HG03135 (cell line): ENCODE results near the gene PTK6.
A peak's percentile ranks its signal among the peaks of the same experiment; 100 is the strongest.

Experiments used
- ATAC-seq: cut with Tn5 transposase; IDR thresholded peaks from one replicate; pipeline ENCODE4 v1.9.1; 2021; ENCODE audit warnings: mild to moderate bottlenecking, moderate library complexity; ENCODE audit not compliant: unreplicated experiment

Gene PTK6

DNA sequence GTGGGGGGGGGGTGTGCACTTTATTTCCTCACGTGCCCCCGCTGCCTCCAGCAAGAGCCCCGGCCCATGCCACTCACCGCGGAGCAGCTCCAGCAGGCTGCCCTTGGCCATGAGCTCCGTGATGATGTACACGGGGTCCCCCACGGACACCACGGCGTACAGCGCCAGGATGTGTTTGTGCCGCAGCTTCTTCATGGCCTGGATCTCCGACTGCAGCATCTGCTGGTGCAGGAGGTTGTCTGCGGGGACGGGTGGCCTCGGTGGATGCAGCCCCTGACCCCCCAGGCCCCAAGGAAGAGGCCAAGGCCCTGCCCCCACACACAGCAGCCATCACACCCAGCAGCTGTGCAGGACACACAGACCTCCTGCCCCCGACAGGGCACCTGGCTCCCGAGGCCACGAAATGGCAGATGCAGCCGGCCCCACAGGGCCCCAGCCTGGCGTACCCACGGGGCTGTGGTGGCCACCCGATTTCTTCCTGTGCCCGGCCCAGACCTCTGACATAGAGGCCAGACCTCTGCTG is 4.7 kb downstream of the PTK6 start:
- no peak for ATAC-seq

- no peak for ATAC-seq
Observed at GRCh38 chr20:63531686-63532448, 5.3 kb downstream of the PTK6 start.

DNA sequence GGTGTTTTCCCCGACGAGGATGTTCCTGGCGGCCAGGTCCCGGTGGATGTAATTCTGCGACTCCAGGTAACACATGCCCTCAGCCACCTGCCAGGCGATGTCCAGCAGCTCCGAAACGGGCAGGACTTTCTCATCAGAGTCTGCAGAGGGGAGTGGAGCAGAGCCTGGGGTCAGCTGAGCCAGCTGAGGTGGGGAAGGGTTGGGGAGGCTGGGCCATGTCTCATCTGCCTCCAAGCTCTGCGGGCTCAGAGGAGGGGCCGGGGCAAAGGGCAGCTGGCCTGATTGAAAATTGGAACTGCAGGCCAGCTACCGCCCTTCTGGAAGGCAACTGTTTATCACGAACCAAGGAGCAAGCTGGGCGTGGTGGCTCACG is 6.4 kb downstream of the PTK6 start:
- no peak for ATAC-seq

DNA sequence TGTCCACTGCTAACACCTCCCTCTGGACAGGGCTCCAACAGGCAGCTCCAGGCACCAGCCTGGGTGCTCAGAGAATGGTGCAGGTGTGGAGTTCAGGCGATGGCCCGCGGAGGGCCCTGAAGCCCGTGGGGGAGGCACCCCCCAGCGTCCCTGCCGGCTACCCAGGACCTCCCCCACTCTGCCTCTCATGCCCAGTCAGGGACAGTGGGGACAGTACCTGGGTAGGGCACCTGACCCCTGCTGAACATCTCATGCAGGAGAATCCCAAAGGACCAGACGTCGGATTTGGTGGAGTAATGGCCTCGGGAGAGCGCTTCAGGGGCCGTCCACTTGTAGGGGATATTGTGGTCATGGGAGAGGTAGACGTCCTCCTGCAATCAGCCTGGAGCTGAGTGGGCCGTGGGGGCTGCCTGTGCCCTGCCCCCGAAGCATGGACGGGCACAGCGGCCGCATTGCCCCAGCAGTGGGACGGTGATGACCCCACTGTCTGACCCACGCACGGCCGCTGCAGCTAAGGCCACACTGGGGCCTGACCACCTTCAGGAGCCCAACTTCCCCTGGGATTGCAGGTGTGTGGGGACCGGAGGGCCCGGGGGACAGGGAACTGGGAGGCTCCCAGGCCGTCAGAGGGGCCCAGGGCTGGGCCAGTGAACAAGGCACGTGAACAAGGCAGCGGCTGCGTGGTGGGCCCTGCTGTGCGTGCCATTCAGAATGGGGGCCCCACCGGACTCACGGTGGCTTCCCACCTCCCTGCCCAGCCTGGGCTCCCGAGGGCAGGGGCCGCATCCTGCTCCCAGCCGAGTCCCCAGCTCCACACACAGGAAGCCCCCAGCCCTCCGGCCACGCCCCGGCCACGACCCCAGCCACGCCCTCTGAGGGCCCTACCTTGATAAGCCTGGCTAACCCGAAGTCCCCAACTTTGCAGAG is 7.1 kb downstream of the PTK6 start:
- ATAC-seq = no peak

DNA sequence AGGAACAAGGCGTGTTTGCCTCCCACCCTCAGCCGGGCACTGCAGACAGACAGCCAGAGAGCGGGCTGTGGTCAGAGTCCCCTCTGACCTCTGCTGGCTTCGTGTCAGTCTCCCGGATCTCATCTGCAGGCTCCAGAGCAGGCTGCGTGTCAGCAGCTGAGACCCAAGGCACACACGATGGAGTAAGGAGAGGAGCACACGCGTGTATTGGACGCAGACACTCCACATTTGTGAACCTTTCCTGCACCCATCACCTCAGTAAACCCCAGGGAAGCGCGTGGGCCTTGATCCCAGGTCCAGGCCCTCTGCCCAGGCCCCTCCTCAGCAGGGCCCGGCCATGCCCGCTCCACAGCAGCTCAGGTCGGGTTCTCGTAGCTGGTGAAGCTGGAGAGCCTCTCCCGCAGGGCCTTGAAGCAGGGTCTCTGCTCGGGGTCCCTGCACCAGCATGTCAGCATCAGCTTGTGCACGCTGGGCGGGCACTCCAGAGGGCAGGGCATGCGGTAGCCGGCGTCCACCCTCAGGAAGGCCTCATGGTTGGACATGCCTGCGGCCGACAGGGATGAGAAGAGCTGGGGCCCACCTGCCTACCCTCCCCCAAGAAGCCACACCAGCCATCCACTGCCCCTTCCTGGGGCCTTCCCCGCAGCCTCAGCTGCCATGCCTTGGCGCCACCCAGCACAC is 7.9 kb downstream of the PTK6 start:
- no peak for ATAC-seq

- ATAC-seq = no peak
Observed at GRCh38 chr20:63527184-63527583, 10.0 kb downstream of the PTK6 start.

DNA sequence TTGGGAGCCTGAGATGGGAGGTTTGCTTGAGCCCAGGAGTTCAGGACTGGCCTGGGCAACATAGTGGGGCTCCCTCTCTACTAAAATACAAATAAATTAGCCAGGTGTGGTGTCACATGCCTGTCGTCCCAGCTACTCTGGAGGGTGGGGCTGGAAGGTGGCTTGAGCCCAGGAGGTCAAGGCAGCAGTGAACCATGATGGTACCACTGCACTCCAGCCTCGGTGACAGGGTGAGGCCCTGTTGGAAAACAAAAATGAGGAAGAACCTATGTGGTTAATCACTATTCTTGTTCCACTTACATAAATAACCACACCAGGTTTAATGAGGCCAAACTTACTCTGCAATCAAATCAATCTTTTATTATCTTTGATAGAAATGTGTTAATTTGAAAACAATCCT is 11.2 kb downstream of the PTK6 start:
- no peak for ATAC-seq

DNA sequence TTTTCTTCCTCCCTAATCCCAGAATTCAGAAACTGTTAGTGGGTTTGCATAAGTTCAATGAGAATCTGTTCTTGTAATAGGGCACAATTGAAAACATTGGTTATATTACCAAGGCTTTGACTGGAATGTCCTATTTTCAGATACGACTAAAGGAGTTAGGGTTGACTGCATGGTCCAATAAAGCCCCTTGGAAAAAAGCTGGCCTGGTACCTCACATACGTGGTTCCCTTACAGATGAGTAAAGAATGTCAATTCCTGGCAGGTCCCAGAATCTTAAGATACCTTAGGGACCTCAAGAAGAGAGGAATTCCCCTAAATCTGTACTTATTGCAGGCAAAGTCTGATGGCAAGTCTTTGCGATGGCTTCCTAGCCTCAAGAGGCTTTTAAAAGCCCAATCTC is 12.0 kb downstream of the PTK6 start:
- no peak for ATAC-seq

GRCh38 chr20:63522981-63523611 is 14.1 kb downstream of the PTK6 start:
- no peak for ATAC-seq

GRCh38 chr20:63522091-63522868 is 14.9 kb downstream of the PTK6 start:
- no peak for ATAC-seq

DNA sequence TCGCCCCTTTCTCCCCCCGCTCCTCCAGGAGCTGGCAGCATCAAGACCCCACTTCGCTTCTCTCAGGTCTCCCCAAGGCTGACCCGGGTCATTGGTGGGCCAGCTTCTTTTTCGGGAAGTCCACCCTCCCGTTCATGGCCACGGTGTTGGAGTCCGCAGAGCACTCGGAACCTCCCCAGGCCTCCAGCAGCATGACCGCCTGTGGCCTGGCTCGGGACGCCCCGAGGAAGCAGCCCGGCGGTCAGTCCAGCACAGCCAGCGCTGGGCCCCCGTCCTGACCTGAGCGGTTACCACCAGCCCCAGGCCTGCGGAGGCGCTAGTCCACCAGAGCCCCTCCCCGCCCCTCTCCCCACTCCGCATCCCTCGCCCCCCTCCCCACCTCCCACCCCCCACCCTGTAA is 15.6 kb downstream of the PTK6 start:
- no peak for ATAC-seq

- ATAC-seq = peak; percentile 42
Observed at GRCh38 chr20:63520934-63521601, 16.1 kb downstream of the PTK6 start.

- peak; percentile 71 for ATAC-seq
Observed at GRCh38 chr20:63520504-63520933, 16.7 kb downstream of the PTK6 start, which contains the start of gene PPDPF. Gene PPDPF (plus strand): TSS chr20:63520765. CDS start chr20:63521309, 544 bp downstream.

GRCh38 chr20:63519668-63520503 is 17.3 kb downstream of the PTK6 start:
- ATAC-seq = peak; percentile 37

- no peak for ATAC-seq
Observed at GRCh38 chr20:63518946-63519667, 18.1 kb downstream of the PTK6 start.

DNA sequence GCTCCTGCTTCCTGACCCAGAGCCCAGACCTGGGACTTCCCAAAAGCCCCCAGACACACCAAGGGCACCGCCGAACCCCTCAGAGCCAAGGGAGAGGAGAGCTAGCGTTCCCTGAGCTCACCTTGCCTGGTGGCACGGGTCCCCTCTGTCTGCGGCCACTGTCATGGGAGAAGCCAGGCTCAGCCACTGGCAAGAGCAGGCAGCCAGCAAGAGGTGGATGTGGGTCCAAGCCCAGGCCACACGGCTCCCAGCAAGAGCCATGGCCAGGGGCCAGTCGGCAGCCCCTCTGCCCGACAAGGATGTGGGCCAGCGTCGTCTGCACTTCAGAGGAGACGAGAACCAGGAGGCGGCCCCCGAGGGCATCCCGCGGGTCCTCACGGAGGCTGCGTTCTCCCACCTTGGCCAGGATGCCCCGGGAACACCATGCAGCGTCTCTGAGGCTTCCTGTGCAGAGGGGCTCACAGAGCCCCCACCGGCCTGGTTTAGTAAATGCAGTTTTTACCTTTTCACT is 18.8 kb downstream of the PTK6 start:
- no peak for ATAC-seq
